ENCODE measurements around the gene NKG7.

The NKG7 gene

GRCh38 chr19:51337861-51338562 lies 34.4 kb downstream of the NKG7 start:
- Mint-ChIP-seq H3K4me3 (peak overlapping the region; percentile 84), H3K27ac (no peak overlapping the region), H3K36me3 (no peaks in the 10 kb centered on the region), H3K27me3 (peaks cover 2% of the 10 kb centered on the region), H3K4me1 (peaks cover 14% of the 10 kb centered on the region), H3K9me3 (no peaks in the 10 kb centered on the region)

DNA sequence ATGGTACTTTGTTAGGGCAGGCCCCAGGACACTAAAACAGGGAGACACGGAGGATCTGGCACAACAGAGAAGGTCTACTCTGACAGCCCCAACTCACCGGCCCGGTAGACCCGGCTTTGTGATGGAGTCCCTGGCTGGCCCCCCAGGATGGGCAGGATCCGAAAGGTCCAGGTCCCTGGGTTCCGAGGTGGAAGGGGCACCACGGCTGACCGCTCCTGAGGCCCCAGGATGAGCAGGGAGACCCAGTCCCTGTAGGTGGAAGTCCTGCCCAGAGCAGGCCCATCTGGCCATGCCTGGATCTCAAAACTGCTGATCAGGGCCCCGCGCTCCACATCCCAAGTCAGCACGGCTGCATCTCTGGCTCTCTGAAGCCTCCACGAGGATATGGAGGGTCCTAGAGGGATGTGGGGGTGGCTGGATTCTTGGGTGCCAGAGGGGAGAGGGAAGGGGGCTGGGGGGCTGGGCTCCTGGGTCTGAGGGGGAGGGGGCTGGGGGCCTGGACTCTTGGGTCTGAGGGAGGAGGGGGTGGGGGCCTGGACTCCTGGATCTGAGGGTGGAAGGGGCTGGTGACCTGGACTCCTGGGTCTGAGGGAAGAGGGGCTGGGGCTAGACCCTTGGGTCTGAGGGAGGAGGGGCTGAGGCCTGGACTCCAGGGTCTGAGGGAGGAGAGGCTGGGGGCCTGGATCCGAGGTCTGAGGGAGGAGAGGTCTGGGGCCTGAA lies 35.2 kb downstream of the NKG7 start:
- Mint-ChIP-seq H3K9me3 (no peaks in the 10 kb centered on the region), H3K27ac (no peak overlapping the region), H3K27me3 (peaks cover 2% of the 10 kb centered on the region), H3K4me3 (no peak overlapping the region), H3K4me1 (peaks cover 14% of the 10 kb centered on the region), H3K36me3 (no peaks in the 10 kb centered on the region)

- H3K4me1 Mint-ChIP-seq = peaks cover 6% of the 10 kb centered on the region
- H3K27ac Mint-ChIP-seq = no peak overlapping the region
- H3K27me3 Mint-ChIP-seq = peaks cover 17% of the 10 kb centered on the region
- peaks cover 7% of the 10 kb centered on the region for H3K9me3 Mint-ChIP-seq
- no peak overlapping the region for H3K4me3 Mint-ChIP-seq
- H3K36me3 Mint-ChIP-seq = peaks cover 5% of the 10 kb centered on the region
Measured at GRCh38 chr19:51333836-51334460, 38.5 kb downstream of the NKG7 start.

DNA sequence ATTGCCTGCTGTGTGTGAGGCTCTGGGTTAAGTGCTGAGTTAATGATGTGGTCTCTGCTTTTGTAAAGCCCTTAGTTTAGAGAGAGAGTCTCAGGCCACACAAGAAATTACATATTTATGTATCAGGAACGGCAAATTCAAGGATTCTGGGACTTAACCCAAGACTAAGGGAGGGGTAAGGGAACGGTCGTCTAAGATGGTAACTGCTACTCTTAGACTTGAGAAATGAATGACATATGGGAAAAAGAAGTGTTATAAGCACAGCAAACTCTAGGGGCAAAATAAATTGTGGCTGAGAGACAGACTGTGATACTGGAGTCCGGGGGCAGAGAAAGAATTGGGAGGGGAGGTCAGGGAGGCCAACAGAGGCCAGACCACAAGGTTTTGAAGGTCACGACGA lies 40.7 kb downstream of the NKG7 start:
- Mint-ChIP-seq H3K9me3 (peaks cover 7% of the 10 kb centered on the region), H3K4me1 (peaks cover 8% of the 10 kb centered on the region), H3K27me3 (peaks cover 24% of the 10 kb centered on the region), H3K4me3 (no peak overlapping the region), H3K27ac (no peak overlapping the region), H3K36me3 (peaks cover 5% of the 10 kb centered on the region)

DNA sequence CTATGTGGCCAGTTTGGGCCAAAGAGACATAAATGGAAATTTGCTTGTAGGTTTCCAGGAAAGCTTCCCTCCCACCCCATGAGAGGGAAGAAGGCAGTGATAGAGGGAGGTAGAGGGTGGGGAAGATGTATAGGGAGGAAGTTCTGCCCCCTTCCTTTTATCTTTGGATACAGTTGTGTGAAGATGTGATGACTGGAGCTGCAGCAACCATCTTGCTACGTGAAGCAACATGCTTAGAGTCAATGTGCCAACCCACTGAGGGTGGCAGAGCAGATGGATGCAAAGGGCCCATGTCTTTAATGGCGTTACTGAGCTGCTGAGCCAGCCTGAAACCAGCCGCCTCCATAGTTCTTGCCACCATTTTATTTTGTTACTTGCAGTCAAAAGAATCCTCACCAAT lies 41.3 kb downstream of the NKG7 start:
- Mint-ChIP-seq H3K27me3 (peaks cover 26% of the 10 kb centered on the region), H3K9me3 (peaks cover 7% of the 10 kb centered on the region), H3K4me3 (no peak overlapping the region), H3K36me3 (peaks cover 5% of the 10 kb centered on the region), H3K27ac (no peak overlapping the region), H3K4me1 (peaks cover 8% of the 10 kb centered on the region)

DNA sequence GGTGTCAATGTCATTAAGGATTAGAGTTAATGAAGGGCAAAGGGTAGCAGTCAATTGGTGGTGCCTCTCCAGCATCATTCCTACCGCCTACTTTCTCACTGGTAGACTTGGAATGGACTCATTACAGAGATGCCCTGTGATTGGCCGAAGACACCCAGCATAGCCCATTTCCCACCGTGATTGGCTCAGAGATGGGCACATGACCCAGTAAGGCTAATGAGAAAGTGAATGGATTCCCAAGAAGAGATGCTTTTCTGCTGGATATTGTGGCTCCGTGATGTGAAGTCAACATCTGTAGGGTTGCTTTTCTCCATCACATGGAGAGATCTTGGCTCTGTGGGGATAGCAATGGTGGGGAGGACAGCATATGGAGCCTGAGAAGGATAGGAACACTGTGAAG lies 42.1 kb downstream of the NKG7 start:
- no peak overlapping the region for H3K27ac Mint-ChIP-seq
- H3K27me3 Mint-ChIP-seq = peaks cover 34% of the 10 kb centered on the region
- H3K4me1 Mint-ChIP-seq = peaks cover 8% of the 10 kb centered on the region
- peaks cover 5% of the 10 kb centered on the region for H3K36me3 Mint-ChIP-seq
- peaks cover 7% of the 10 kb centered on the region for H3K9me3 Mint-ChIP-seq
- H3K4me3 Mint-ChIP-seq = no peak overlapping the region

DNA sequence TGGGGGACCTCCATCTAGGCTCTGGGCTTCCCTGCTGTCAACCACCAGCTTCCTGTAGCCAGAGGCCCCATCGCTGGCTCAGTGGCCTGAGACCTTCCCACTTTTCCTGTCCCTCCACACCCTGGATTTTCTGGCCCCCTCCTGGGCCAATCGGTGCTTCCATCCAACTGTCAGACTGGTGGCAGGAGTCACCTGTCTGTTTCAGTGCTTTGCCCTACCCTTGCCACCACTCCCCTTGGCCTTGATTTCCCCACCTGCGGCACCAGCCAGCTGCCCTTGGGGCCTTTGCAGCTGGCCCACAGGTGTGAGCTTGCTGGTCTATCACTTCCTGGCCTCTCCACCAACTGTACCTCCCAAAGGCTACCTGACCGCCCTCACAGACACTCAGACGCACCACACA lies 43.0 kb downstream of the NKG7 start:
- peak overlapping the region; percentile 42 for H3K4me3 Mint-ChIP-seq
- H3K4me1 Mint-ChIP-seq = peaks cover 8% of the 10 kb centered on the region
- H3K27me3 Mint-ChIP-seq = peaks cover 41% of the 10 kb centered on the region
- peaks cover 5% of the 10 kb centered on the region for H3K36me3 Mint-ChIP-seq
- H3K27ac Mint-ChIP-seq = no peak overlapping the region
- H3K9me3 Mint-ChIP-seq = peaks cover 7% of the 10 kb centered on the region

GRCh38 chr19:51327066-51328001 lies 45.1 kb downstream of the NKG7 start:
- H3K27me3 Mint-ChIP-seq = peaks cover 50% of the 10 kb centered on the region
- peaks cover 7% of the 10 kb centered on the region for H3K9me3 Mint-ChIP-seq
- peaks cover 8% of the 10 kb centered on the region for H3K4me1 Mint-ChIP-seq
- H3K36me3 Mint-ChIP-seq = peaks cover 5% of the 10 kb centered on the region
- H3K27ac Mint-ChIP-seq = peak overlapping the region; percentile 47
- H3K4me3 Mint-ChIP-seq = peak overlapping the region; percentile 56

- Mint-ChIP-seq H3K27me3 (peaks cover 47% of the 10 kb centered on the region), H3K4me1 (peaks cover 8% of the 10 kb centered on the region), H3K4me3 (no peak overlapping the region)
Measured at GRCh38 chr19:51326216-51327065, 46.0 kb downstream of the NKG7 start.

DNA sequence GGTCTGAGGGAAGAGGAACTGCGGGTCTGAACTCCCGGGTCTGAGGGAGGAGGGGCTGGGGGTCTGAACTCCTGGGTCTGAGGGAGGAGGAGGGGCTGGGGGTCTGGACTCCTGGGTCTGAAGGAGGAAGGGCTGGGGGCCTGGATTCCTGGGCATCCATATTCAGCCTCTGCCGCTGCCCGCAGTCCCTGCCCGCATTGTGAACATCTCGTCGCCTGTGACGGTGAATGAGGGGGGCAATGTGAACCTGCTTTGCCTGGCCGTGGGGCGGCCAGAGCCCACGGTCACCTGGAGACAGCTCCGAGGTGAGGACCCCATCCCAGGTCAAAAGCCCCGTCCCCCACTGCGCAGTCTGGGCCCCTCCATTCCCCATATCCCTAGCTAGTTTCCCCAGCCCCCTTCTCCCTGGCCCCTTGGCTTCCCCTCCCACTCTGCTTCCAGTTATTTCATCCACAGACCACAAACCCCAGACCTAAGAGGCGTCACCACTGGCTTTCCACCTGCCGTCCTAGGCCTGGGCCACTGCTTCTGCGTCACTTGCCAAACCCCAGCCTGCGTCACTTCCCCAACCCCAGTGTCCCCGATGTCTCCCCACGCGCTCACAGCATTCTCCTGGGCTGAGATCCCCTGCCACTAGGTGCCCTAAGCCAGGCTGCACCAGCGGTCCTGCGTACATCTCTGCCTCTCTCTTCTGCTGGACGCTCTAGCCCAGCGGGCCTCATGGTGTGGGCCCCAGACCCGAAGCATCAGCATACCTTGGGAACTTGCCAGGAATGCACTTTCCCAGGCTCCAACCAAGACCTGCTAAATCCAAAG lies 47.1 kb downstream of the NKG7 start:
- Mint-ChIP-seq H3K27ac (no peak overlapping the region), H3K27me3 (peaks cover 41% of the 10 kb centered on the region), H3K4me1 (peaks cover 8% of the 10 kb centered on the region), H3K4me3 (no peak overlapping the region), H3K36me3 (no peaks in the 10 kb centered on the region), H3K9me3 (no peaks in the 10 kb centered on the region)

More at GRCh38 chr19:51326216-51327065, 46.0 kb downstream of the NKG7 start:
- no peak overlapping the region for H3K27ac Mint-ChIP-seq
- peaks cover 2% of the 10 kb centered on the region for H3K36me3 Mint-ChIP-seq
- peaks cover 7% of the 10 kb centered on the region for H3K9me3 Mint-ChIP-seq

GRCh38 chr19:51324167-51324481 lies 48.3 kb downstream of the NKG7 start:
- Mint-ChIP-seq H3K36me3 (no peaks in the 10 kb centered on the region), H3K27me3 (peaks cover 35% of the 10 kb centered on the region), H3K4me1 (peaks cover 8% of the 10 kb centered on the region)

DNA sequence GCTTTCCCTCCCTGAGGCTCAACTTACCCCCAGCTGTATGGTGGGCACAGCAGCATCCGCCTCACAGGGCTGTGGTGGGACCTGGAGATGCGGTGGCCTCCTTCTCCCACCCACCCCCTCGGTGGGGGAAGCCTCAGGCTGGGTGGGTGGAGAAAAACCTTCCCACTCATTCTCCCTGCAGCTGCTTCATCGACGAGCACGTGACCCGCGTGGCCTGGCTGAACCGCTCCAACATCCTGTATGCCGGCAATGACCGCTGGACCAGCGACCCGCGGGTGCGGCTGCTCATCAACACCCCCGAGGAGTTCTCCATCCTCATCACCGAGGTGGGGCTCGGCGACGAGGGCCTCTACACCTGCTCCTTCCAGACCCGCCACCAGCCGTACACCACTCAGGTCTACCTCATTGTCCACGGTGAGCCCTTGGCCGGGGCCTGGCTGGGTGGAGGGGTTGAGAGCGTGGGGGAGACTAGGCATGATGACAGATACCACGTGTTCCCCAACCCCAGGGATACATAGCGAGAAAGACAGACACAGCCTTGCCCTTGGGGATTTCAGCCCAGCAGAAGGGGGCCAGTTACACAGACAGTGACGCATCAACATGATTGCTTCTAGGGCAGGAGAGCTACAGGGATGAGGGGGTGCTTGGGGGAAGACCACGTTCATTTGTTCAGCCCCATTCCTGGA lies 48.8 kb downstream of the NKG7 start:
- no peaks in the 10 kb centered on the region for H3K9me3 Mint-ChIP-seq
- H3K4me1 Mint-ChIP-seq = peaks cover 8% of the 10 kb centered on the region
- H3K36me3 Mint-ChIP-seq = no peaks in the 10 kb centered on the region
- no peak overlapping the region for H3K4me3 Mint-ChIP-seq
- H3K27ac Mint-ChIP-seq = no peak overlapping the region
- H3K27me3 Mint-ChIP-seq = peaks cover 34% of the 10 kb centered on the region

More at GRCh38 chr19:51324167-51324481, 48.3 kb downstream of the NKG7 start:
- H3K27ac Mint-ChIP-seq = no peak overlapping the region
- no peak overlapping the region for H3K4me3 Mint-ChIP-seq
- no peaks in the 10 kb centered on the region for H3K9me3 Mint-ChIP-seq

GRCh38 chr19:51321799-51322198 lies 50.7 kb downstream of the NKG7 start:
- Mint-ChIP-seq H3K36me3 (no peaks in the 10 kb centered on the region), H3K27ac (no peak overlapping the region), H3K9me3 (no peaks in the 10 kb centered on the region), H3K4me1 (no peaks in the 10 kb centered on the region), H3K4me3 (no peak overlapping the region), H3K27me3 (peaks cover 35% of the 10 kb centered on the region)
